T-cell (primary cell): ENCODE measurements around the gene RNF212. TPM values are rescaled to one million over a fixed set of nuclear protein-coding genes. Genes with fewer than 3 reads are reported as not detected.

Experiments used
- ATAC-seq, 4 experiments: fragments of 200-7000 bp in 3 of 4; fragments of 150-1000 bp in 1 of 4; cut with Tn5 transposase; replicated peaks in 1 of 4; 1 replicate in 3 of 4; 2 replicates in 1 of 4; pipeline ENCODE4 v1.10.0; 2021; ENCODE audit warnings: moderate library complexity in 3 of 4, mild to moderate bottlenecking in 2 of 4, moderate number of reproducible peaks in 1 of 4
- CTCF ChIA-PET, 2 donors: fragments of 300-600 bp; sonication (Branson Sonifier 250); formaldehyde crosslinking; loops; one replicate each; lab custom pipeline; 2022; ENCODE audit warnings: antibody characterized with exemption in 2 of 2; lab: Charles Lee
- POLR2A ChIA-PET, 2 donors: fragments of 300-600 bp; sonication (Branson Sonifier 250); formaldehyde crosslinking; loops; one replicate each; lab custom pipeline; 2022; ENCODE audit warnings: antibody characterized with exemption in 2 of 2; lab: Charles Lee
- DNase-seq, 35 experiments: peaks; one replicate each; pipeline versions ENCODE4 v3.0.0 to v3.0.0-alpha.2; 2013 to 2023
- H3K27ac ChIP-seq: one replicate; pipeline ENCODE4 v1.5.1; 2013; ENCODE audit warnings: low read length
- H3K27me3 ChIP-seq, 2 experiments: replicated peaks in 1 of 2; 1 replicate in 1 of 2; 2 replicates in 1 of 2; pipeline versions ENCODE4 v1.6.1 to v1.7.0; 2013; ENCODE audit warnings: low read length in 1 of 2, mixed read lengths in 1 of 2; ENCODE audit not compliant: control insufficient read depth in 2 of 2, insufficient read depth in 2 of 2; ENCODE audit errors: extremely low read depth in 1 of 2
- H3K36me3 ChIP-seq, 2 donors: 1 replicate in 1 of 2; 2 replicates in 1 of 2; pipeline versions ENCODE4 v1.6.1 to v1.7.0; 2013; ENCODE audit warnings: low read length in 1 of 2; ENCODE audit not compliant: control insufficient read depth in 2 of 2, insufficient read depth in 1 of 2; ENCODE audit errors: extremely low read depth in 1 of 2
- H3K4me1 ChIP-seq, 2 experiments: 1 replicate in 1 of 2; 2 replicates in 1 of 2; pipeline versions ENCODE4 v1.6.1 to v1.7.0; 2013; ENCODE audit warnings: low read length in 2 of 2, mixed read lengths in 1 of 2; ENCODE audit not compliant: insufficient read depth in 2 of 2, control insufficient read depth in 1 of 2; ENCODE audit errors: extremely low read depth in 1 of 2
- H3K4me3 ChIP-seq, 2 donors: 1 replicate in 1 of 2; 2 replicates in 1 of 2; pipeline versions ENCODE4 v1.5.1 to v1.7.0; 2013; ENCODE audit warnings: mild to moderate bottlenecking in 2 of 2, low read length in 1 of 2, moderate library complexity in 1 of 2; ENCODE audit not compliant: control insufficient read depth in 1 of 2; ENCODE audit errors: extremely low read depth in 1 of 2
- H3K9me3 ChIP-seq: 2 replicates; pipeline ENCODE4 v1.7.0; 2013
- H3K27ac Mint-ChIP-seq, 2 donors: one replicate each; pipeline ENCODE4 v1.8.0; 2020 to 2021; ENCODE audit warnings: mild to moderate bottlenecking in 2 of 2, mixed read lengths in 2 of 2
- H3K27me3 Mint-ChIP-seq, 2 donors: one replicate each; pipeline ENCODE4 v1.8.0; 2021 to 2022; ENCODE audit warnings: mixed read lengths in 2 of 2
- H3K36me3 Mint-ChIP-seq: one replicate; pipeline ENCODE4 v1.8.0; 2021; ENCODE audit warnings: mixed read lengths
- H3K4me1 Mint-ChIP-seq, 3 donors: one replicate each; pipeline ENCODE4 v1.8.0; 2020 to 2022; ENCODE audit warnings: mixed read lengths in 3 of 3, mild to moderate bottlenecking in 1 of 3
- H3K4me3 Mint-ChIP-seq, 3 donors: one replicate each; pipeline ENCODE4 v1.8.0; 2020 to 2022; ENCODE audit warnings: mild to moderate bottlenecking in 3 of 3, mixed read lengths in 3 of 3, moderate library complexity in 3 of 3
- H3K9me3 Mint-ChIP-seq, 3 donors: one replicate each; pipeline ENCODE4 v1.8.0; 2020 to 2022; ENCODE audit warnings: mixed read lengths in 3 of 3
- WGBS: methylation state at CpG from one replicate; pipeline ENCODE4 v1.1.5; 2013; ENCODE audit warnings: missing lambda C conversion rate; ENCODE audit not compliant: insufficient coverage; 5-methylcytosine and 5-hydroxymethylcytosine counted together
- total RNA-seq, 35 experiments: library from RNA in 6 of 35; stranded (reverse) in 6 of 35; fragments of 120-200 nt in 1 of 35; gene quantifications; one replicate each; pipeline versions ENCODE4 v1.2.1 to v1.2.4 and lab custom pipeline; 2013 to 2026

The RNF212 gene
- total RNA-seq, 5 donors from 2014 or later (not counting 1 experiment from before 2014, with no cell fraction given): 3.0 to 5.3 (median 3.9) TPM

- Histone ChIP-seq H3K36me3 (no peaks in the 10 kb centered on the region), H3K27me3 (peaks cover 0 to 63% of the 10 kb centered on the region in 2 experiments), H3K4me1 (no peaks in the 10 kb centered on the region), H3K9me3 (no peaks in the 10 kb centered on the region), H3K4me3 (no peak overlapping the region), H3K27ac (no peak overlapping the region)
- WGBS: 56% methylated on average over 32 of the region's 37 CpGs
- Mint-ChIP-seq H3K4me1 (no peaks in the 10 kb centered on the region), H3K9me3 (no peaks in the 10 kb centered on the region), H3K4me3 (no peak overlapping the region), H3K27me3 (peaks cover 0 to 5% of the 10 kb centered on the region in 2 donors), H3K36me3 (no peaks in the 10 kb centered on the region), H3K27ac (no peak overlapping the region)
- POLR2A ChIA-PET: no interaction called here
- DNase-seq: no peak
- CTCF ChIA-PET: no interaction called here
- ATAC-seq: no peak
Observed at GRCh38 chr4:1031956-1032795, 81.2 kb downstream of the RNF212 start.

GRCh38 chr4:1031346-1031745, 82.0 kb downstream of the RNF212 start:
- Mint-ChIP-seq H3K9me3 (no peaks in the 10 kb centered on the region), H3K27ac (no peak overlapping the region), H3K4me3 (no peak overlapping the region), H3K27me3 (peaks cover 0 to 5% of the 10 kb centered on the region in 2 donors), H3K36me3 (no peaks in the 10 kb centered on the region), H3K4me1 (peaks cover 0 to under 1% (median under 1%) of the 10 kb centered on the region in 3 donors)
- Histone ChIP-seq H3K4me1 (peaks cover 0 to 2% of the 10 kb centered on the region in 2 experiments), H3K4me3 (no peak overlapping the region), H3K36me3 (no peaks in the 10 kb centered on the region), H3K27ac (no peak overlapping the region), H3K27me3 (peaks cover 0 to 62% of the 10 kb centered on the region in 2 experiments), H3K9me3 (no peaks in the 10 kb centered on the region)
- ChIA-PET CTCF (no interaction called here), POLR2A (no interaction called here)
- ATAC-seq: no peak
- 84% methylated on average over 8 of the region's 8 CpGs for WGBS
- no peak for DNase-seq

- Mint-ChIP-seq H3K27me3 (peaks cover 0 to 5% of the 10 kb centered on the region in 2 donors), H3K9me3 (no peaks in the 10 kb centered on the region), H3K4me1 (peaks cover 4 to 8% (median 8%) of the 10 kb centered on the region in 3 donors), H3K4me3 (no peak overlapping the region), H3K27ac (no peak overlapping the region), H3K36me3 (no peaks in the 10 kb centered on the region)
- 71% methylated on average over 12 of the region's 16 CpGs for WGBS
- no peak for ATAC-seq
- Histone ChIP-seq H3K36me3 (no peaks in the 10 kb centered on the region), H3K27me3 (peaks cover 0 to 56% of the 10 kb centered on the region in 2 experiments), H3K4me3 (no peak overlapping the region), H3K27ac (no peak overlapping the region), H3K4me1 (peaks cover 0 to 7% of the 10 kb centered on the region in 2 experiments), H3K9me3 (no peaks in the 10 kb centered on the region)
- no peak for DNase-seq
- POLR2A ChIA-PET: no interaction called here
- CTCF ChIA-PET: no interaction called here
Observed at GRCh38 chr4:1030559-1030958, 82.8 kb downstream of the RNF212 start.

GRCh38 chr4:1030031-1030430, 83.3 kb downstream of the RNF212 start:
- ChIA-PET CTCF (no interaction called here), POLR2A (no interaction called here)
- Histone ChIP-seq H3K9me3 (no peaks in the 10 kb centered on the region), H3K4me3 (no peak overlapping the region), H3K4me1 (peaks cover 0 to 7% of the 10 kb centered on the region in 2 experiments), H3K27ac (no peak overlapping the region), H3K27me3 (peaks cover 0 to 55% of the 10 kb centered on the region in 2 experiments), H3K36me3 (peaks cover 0 to 5% of the 10 kb centered on the region in 2 donors)
- DNase-seq (no peak), ATAC-seq (no peak)
- peaks cover 5% of the 10 kb centered on the region for H3K36me3 Mint-ChIP-seq
- H3K4me1 Mint-ChIP-seq: peaks cover 4 to 12% (median 10%) of the 10 kb centered on the region in 3 donors
- no peak overlapping the region for H3K27ac Mint-ChIP-seq
- H3K27me3 Mint-ChIP-seq: peaks cover 0 to 5% of the 10 kb centered on the region in 2 donors
- H3K9me3 Mint-ChIP-seq: no peaks in the 10 kb centered on the region
- 57% methylated on average over 12 of the region's 12 CpGs for WGBS
- H3K4me3 Mint-ChIP-seq: no peak overlapping the region

- 68% methylated on average over 14 of the region's 17 CpGs for WGBS
- no peak for ATAC-seq
Observed at GRCh38 chr4:1029529-1029928, 83.8 kb downstream of the RNF212 start.

GRCh38 chr4:1028574-1029220, 84.7 kb downstream of the RNF212 start:
- peaks cover 0 to 2% of the 10 kb centered on the region in 2 donors for H3K27me3 Mint-ChIP-seq
- no peak overlapping the region for H3K4me3 Mint-ChIP-seq
- H3K36me3 Mint-ChIP-seq: peaks cover 5% of the 10 kb centered on the region
- Histone ChIP-seq H3K4me3 (no peak overlapping the region), H3K4me1 (peaks cover 0 to 7% of the 10 kb centered on the region in 2 experiments), H3K27me3 (peaks cover 0 to 45% of the 10 kb centered on the region in 2 experiments), H3K9me3 (no peaks in the 10 kb centered on the region), H3K27ac (no peak overlapping the region), H3K36me3 (peaks cover 0 to 6% of the 10 kb centered on the region in 2 donors)
- WGBS: 84% methylated on average over 35 of the region's 36 CpGs
- DNase-seq (no peak), ATAC-seq (no peak)
- ChIA-PET CTCF (no interaction called here), POLR2A (no interaction called here)
- H3K4me1 Mint-ChIP-seq: peaks cover 4 to 12% (median 10%) of the 10 kb centered on the region in 3 donors
- no peaks in the 10 kb centered on the region for H3K9me3 Mint-ChIP-seq
- H3K27ac Mint-ChIP-seq: no peak overlapping the region

More at GRCh38 chr4:1029529-1029928, 83.8 kb downstream of the RNF212 start:
- H3K9me3 Mint-ChIP-seq: no peaks in the 10 kb centered on the region
- Histone ChIP-seq H3K27ac (no peak overlapping the region), H3K4me3 (no peak overlapping the region), H3K27me3 (peaks cover 0 to 52% of the 10 kb centered on the region in 2 experiments), H3K36me3 (peaks cover 0 to 6% of the 10 kb centered on the region in 2 donors), H3K4me1 (peaks cover 0 to 7% of the 10 kb centered on the region in 2 experiments), H3K9me3 (no peaks in the 10 kb centered on the region)
- CTCF ChIA-PET: no interaction called here
- H3K4me3 Mint-ChIP-seq: no peak overlapping the region
- H3K27me3 Mint-ChIP-seq: peaks cover 0 to 5% of the 10 kb centered on the region in 2 donors
- POLR2A ChIA-PET: no interaction called here
- H3K27ac Mint-ChIP-seq: no peak overlapping the region
- H3K4me1 Mint-ChIP-seq: peaks cover 4 to 12% (median 10%) of the 10 kb centered on the region in 3 donors
- peaks cover 5% of the 10 kb centered on the region for H3K36me3 Mint-ChIP-seq
- no peak for DNase-seq
